CD14-positive monocyte (primary cell): Measurements from ENCODE around the gene PAPPA. TPM values are rescaled to one million over a fixed set of nuclear protein-coding genes. Genes with fewer than 3 reads are reported as not detected.

Experiments used
- DNase-seq, 3 donors: peaks; one replicate each; pipeline ENCODE4 v3.0.0-alpha.2; 2011 to 2022
- H2AFZ ChIP-seq: 2 replicates; pipeline ENCODE4 v1.6.0; 2012; ENCODE audit warnings: mild to moderate bottlenecking, low read depth, low read length, inconsistent platforms; ENCODE audit not compliant: insufficient read depth, poor library complexity, severe bottlenecking
- H3K27ac ChIP-seq, 2 donors: 1 replicate in 1 of 2; 2 replicates in 1 of 2; pipeline ENCODE4 v1.5.1; 2012 to 2013; ENCODE audit warnings: low read length in 2 of 2, control low read depth in 1 of 2, inconsistent platforms in 1 of 2, low read depth in 1 of 2, mild to moderate bottlenecking in 1 of 2
- H3K27me3 ChIP-seq, 2 donors: one replicate each; pipeline versions ENCODE4 v1.6.0 to v1.6.1; 2011 to 2013; ENCODE audit warnings: low read length in 2 of 2; ENCODE audit not compliant: control insufficient read depth in 2 of 2, insufficient read depth in 2 of 2
- H3K36me3 ChIP-seq, 2 donors: replicated peaks in 1 of 2; 1 replicate in 1 of 2; 2 replicates in 1 of 2; pipeline versions ENCODE4 v1.5.1 to v1.6.1; 2012 to 2013; ENCODE audit warnings: low read length in 2 of 2, control low read depth in 1 of 2, inconsistent platforms in 1 of 2, mild to moderate bottlenecking in 1 of 2; ENCODE audit not compliant: insufficient read depth in 2 of 2, control insufficient read depth in 1 of 2
- H3K4me1 ChIP-seq, 2 donors: 1 replicate in 1 of 2; 2 replicates in 1 of 2; pipeline versions ENCODE4 v1.5.1 to v1.6.1; 2012 to 2013; ENCODE audit warnings: low read length in 2 of 2, control low read depth in 1 of 2, inconsistent platforms in 1 of 2, mild to moderate bottlenecking in 1 of 2, moderate library complexity in 1 of 2; ENCODE audit not compliant: insufficient read depth in 2 of 2, control insufficient read depth in 1 of 2
- H3K4me2 ChIP-seq: replicated peaks from 2 replicates; pipeline ENCODE3; 2012; ENCODE audit warnings: low read length, moderate library complexity, mild to moderate bottlenecking; ENCODE audit not compliant: poor library complexity, severe bottlenecking; ENCODE audit errors: extremely low read depth
- H3K4me3 ChIP-seq, 3 experiments: fragments of 200-600 bp in 1 of 3; sonication (generic) in 1 of 3; replicated peaks in 1 of 3; 1 replicate in 2 of 3; 2 replicates in 1 of 3; pipeline ENCODE4 v1.5.1; 2011 to 2013; ENCODE audit warnings: low read length in 3 of 3, mild to moderate bottlenecking in 3 of 3, control low read depth in 2 of 3, low read depth in 2 of 3, inconsistent platforms in 1 of 3, moderate library complexity in 1 of 3
- H3K79me2 ChIP-seq: 2 replicates; pipeline ENCODE4 v1.6.0; 2012; ENCODE audit warnings: mild to moderate bottlenecking, control low read depth, inconsistent platforms, low read length, moderate library complexity; ENCODE audit not compliant: insufficient read depth
- H3K9ac ChIP-seq: 2 replicates; pipeline ENCODE4 v1.6.0; 2017; ENCODE audit warnings: low read length, mild to moderate bottlenecking; ENCODE audit not compliant: insufficient read depth, poor library complexity, severe bottlenecking
- H3K9me3 ChIP-seq, 2 donors: replicated peaks in 1 of 2; 1 replicate in 1 of 2; 2 replicates in 1 of 2; pipeline versions ENCODE4 v1.5.1 to v1.6.1; 2012 to 2013; ENCODE audit warnings: low read length in 2 of 2, control low read depth in 1 of 2; ENCODE audit not compliant: control insufficient read depth in 1 of 2, insufficient read depth in 1 of 2
- H4K20me1 ChIP-seq: 2 replicates; pipeline ENCODE4 v1.6.0; 2012; ENCODE audit warnings: mild to moderate bottlenecking, low read length, control low read depth, moderate library complexity; ENCODE audit not compliant: insufficient read depth
- H3K27ac Mint-ChIP-seq, 7 donors: one replicate each; pipeline ENCODE4 v1.8.0; 2020; ENCODE audit warnings: mild to moderate bottlenecking in 7 of 7, mixed read lengths in 7 of 7, moderate library complexity in 6 of 7, inconsistent platforms in 2 of 7
- H3K27me3 Mint-ChIP-seq, 3 donors: one replicate each; pipeline ENCODE4 v1.8.0; 2021 to 2022; ENCODE audit warnings: low read depth in 3 of 3, mild to moderate bottlenecking in 3 of 3, mixed read lengths in 3 of 3, moderate library complexity in 3 of 3, inconsistent platforms in 1 of 3
- H3K36me3 Mint-ChIP-seq, 2 donors: one replicate each; pipeline ENCODE4 v1.8.0; 2020; ENCODE audit warnings: mixed read lengths in 2 of 2, inconsistent platforms in 1 of 2, mild to moderate bottlenecking in 1 of 2
- H3K4me1 Mint-ChIP-seq: one replicate; pipeline ENCODE4 v1.8.0; 2020; ENCODE audit warnings: mild to moderate bottlenecking, mixed read lengths
- H3K4me3 Mint-ChIP-seq, 2 donors: one replicate each; pipeline ENCODE4 v1.8.0; 2020; ENCODE audit warnings: mild to moderate bottlenecking in 2 of 2, mixed read lengths in 2 of 2, moderate library complexity in 1 of 2
- H3K9me3 Mint-ChIP-seq, 7 donors: one replicate each; pipeline ENCODE4 v1.8.0; 2020 to 2022; ENCODE audit warnings: mixed read lengths in 7 of 7, mild to moderate bottlenecking in 6 of 7, moderate library complexity in 6 of 7, inconsistent platforms in 2 of 7
- CTCF ChIP-seq: fragments of 200-600 bp; IDR thresholded peaks from one replicate; pipeline ENCODE4 v1.8.0; 2022; ENCODE audit warnings: antibody characterized with exemption, mild to moderate bottlenecking
- WGBS: methylation state at CpG from one replicate; pipeline ENCODE4 v1.1.5; 2013; ENCODE audit warnings: missing lambda C conversion rate; ENCODE audit not compliant: insufficient coverage; 5-methylcytosine and 5-hydroxymethylcytosine counted together
- intact Hi-C, 2 donors: fragments of 100-400 bp; cut with micrococcal nuclease; formaldehyde crosslinking; loops; one replicate each; pipeline versions ENCODE4 v1.15.0 to v1.15.1; 2023
- polyA minus RNA-seq: library from RNA; depleted of rRNA, polyadenylated mRNA; stranded (reverse); fragments of >200 nt; gene quantifications from 2 replicates; pipeline ENCODE4 v1.2.3, GENCODE V29; 2012
- polyA plus RNA-seq, 3 donors: library from polyadenylated mRNA; depleted of rRNA in 1 of 3; unstranded in 2 of 3; stranded (reverse) in 1 of 3; fragments of 300-500 nt in 2 of 3; fragments of >200 nt in 1 of 3; fragmentation: Illumina TruSeq in 2 of 3; gene quantifications; 1 replicate in 2 of 3; 2 replicates in 1 of 3; pipeline ENCODE4 v1.2.3, GENCODE V29; 2012 to 2021
- total RNA-seq, 12 experiments: library from RNA in 1 of 12; stranded (reverse) in 1 of 12; fragments of 120-200 nt in 1 of 12; gene quantifications; one replicate each; pipeline ENCODE4 v1.2.4 and lab custom pipeline; 2013 to 2026; ENCODE audit warnings: mixed read lengths in 6 of 12, inconsistent platforms in 1 of 12

PAPPA gene, protein sequence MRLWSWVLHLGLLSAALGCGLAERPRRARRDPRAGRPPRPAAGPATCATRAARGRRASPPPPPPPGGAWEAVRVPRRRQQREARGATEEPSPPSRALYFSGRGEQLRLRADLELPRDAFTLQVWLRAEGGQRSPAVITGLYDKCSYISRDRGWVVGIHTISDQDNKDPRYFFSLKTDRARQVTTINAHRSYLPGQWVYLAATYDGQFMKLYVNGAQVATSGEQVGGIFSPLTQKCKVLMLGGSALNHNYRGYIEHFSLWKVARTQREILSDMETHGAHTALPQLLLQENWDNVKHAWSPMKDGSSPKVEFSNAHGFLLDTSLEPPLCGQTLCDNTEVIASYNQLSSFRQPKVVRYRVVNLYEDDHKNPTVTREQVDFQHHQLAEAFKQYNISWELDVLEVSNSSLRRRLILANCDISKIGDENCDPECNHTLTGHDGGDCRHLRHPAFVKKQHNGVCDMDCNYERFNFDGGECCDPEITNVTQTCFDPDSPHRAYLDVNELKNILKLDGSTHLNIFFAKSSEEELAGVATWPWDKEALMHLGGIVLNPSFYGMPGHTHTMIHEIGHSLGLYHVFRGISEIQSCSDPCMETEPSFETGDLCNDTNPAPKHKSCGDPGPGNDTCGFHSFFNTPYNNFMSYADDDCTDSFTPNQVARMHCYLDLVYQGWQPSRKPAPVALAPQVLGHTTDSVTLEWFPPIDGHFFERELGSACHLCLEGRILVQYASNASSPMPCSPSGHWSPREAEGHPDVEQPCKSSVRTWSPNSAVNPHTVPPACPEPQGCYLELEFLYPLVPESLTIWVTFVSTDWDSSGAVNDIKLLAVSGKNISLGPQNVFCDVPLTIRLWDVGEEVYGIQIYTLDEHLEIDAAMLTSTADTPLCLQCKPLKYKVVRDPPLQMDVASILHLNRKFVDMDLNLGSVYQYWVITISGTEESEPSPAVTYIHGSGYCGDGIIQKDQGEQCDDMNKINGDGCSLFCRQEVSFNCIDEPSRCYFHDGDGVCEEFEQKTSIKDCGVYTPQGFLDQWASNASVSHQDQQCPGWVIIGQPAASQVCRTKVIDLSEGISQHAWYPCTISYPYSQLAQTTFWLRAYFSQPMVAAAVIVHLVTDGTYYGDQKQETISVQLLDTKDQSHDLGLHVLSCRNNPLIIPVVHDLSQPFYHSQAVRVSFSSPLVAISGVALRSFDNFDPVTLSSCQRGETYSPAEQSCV (N-terminal part only)
- not detected for total RNA-seq (2013)
- polyA plus RNA-seq (not detected), polyA minus RNA-seq (not detected in 2 replicates), total RNA-seq (lab: John Stamatoyannopoulos, UW) (0 to 2.5 (median 0.03) reads per million in 11 experiments)

DNA sequence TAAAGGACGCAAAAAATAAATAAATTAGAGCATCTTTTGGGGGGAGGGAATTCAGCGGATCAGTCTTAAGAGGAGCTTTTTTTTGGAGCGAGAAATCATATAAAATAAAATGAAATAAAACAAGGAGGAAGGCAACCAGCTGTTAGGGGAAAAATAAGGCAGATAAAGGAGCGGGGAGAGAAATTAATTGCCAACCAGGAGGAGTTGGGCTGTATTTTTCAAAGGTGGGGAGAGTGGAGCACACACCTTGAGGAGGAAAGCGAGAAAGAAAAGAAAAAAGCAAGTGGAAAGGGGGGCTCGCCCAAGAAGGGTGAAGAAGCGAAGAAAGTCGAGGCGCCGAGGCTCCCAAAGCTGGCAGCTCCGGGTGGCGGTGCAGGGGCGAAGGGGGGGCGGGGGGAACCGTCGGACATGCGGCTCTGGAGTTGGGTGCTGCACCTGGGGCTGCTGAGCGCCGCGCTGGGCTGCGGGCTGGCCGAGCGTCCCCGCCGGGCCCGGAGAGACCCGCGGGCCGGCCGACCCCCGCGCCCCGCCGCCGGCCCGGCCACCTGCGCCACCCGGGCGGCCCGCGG is at the start of gene PAPPA:
Gene PAPPA, plus strand, starts transcription at position 27 of the 569 bp plus-strand sequence. Its CDS starts 382 bp downstream, at position 409.
- Histone ChIP-seq H3K9me3 (peaks cover 0 to 14% of the 10 kb centered on the region in 2 donors), H3K79me2 (no peaks in the 10 kb centered on the region), H4K20me1 (no peaks in the 10 kb centered on the region), H3K36me3 (no peaks in the 10 kb centered on the region), H3K4me2 (no peak within 1 kb of the TSS), H3K9ac (no peak within 1 kb of the TSS), H2AFZ (no peak within 1 kb of the TSS), H3K4me1 (no peaks in the 10 kb centered on the region), H3K27ac (no peak within 1 kb of the TSS), H3K4me3 (no peak within 1 kb of the TSS), H3K27me3 (peaks cover 68 to 76% of the 10 kb centered on the region in 2 donors)
- Mint-ChIP-seq H3K36me3 (peaks cover 0 to 3% of the 10 kb centered on the region in 2 donors), H3K4me3 (peak within 1 kb of the TSS in 1 of 2 donors; percentile 89), H3K27me3 (peaks cover 63 to 84% (median 73%) of the 10 kb centered on the region in 3 donors), H3K9me3 (peaks cover 0 to 11% (median 5%) of the 10 kb centered on the region in 7 donors), H3K4me1 (no peaks in the 10 kb centered on the region), H3K27ac (no peak within 1 kb of the TSS)
- under 1% methylated on average over 38 of the region's 41 CpGs for WGBS
- intact Hi-C loops, result no loop called here
- no peak for DNase-seq
- TF ChIP-seq CTCF, result no peak
